NK-92 treated with Interleukin-12 subunit alpha and Interleukin-12 subunit beta, amount 100 ng/mL, for 24 hours (cell line): ENCODE data around the gene ZNF30.
"Not testable (repeated sequence)": the region's sequence is repeated elsewhere in the genome, so short reads cannot be mapped to it uniquely, and the experiment has no call there.

Experiments
- DNase-seq: peaks from one replicate; lab custom pipeline; 2025; lab: John Stamatoyannopoulos, UW

The ZNF30 gene

DNA sequence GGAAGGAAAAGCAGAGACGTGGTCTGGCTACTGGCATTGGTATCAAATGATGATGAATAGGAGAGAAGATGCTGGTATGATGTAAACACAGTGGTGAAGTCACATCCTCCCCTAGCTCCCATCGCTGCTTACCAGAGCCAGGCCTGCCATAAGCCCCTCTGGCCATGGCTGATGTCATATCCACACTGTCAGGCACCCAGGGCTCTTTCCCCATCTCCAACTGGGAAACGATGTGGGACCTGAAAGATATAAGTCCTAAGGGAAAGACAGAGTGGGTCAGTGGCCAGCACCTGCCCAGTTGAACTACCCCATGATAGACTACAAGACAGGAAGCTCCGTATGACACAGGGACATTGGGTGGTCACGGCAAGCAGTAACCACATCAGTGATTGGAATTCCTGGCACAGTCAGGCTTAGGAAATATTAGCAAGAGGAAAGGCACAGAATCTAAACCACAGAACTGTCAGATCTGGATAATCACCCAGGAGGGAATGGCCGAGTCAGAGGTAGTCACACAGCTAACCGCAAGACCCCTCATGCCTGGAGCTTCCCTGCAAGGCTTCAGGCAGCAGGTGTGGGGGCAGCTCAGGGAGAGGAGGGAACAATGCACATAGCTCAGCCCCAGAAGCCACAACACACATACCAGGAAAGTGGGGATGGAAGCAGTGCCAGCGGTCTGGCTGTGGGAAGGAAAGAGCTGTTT, 33.6 kb downstream of the ZNF30 start:
- no peak for DNase-seq

DNA sequence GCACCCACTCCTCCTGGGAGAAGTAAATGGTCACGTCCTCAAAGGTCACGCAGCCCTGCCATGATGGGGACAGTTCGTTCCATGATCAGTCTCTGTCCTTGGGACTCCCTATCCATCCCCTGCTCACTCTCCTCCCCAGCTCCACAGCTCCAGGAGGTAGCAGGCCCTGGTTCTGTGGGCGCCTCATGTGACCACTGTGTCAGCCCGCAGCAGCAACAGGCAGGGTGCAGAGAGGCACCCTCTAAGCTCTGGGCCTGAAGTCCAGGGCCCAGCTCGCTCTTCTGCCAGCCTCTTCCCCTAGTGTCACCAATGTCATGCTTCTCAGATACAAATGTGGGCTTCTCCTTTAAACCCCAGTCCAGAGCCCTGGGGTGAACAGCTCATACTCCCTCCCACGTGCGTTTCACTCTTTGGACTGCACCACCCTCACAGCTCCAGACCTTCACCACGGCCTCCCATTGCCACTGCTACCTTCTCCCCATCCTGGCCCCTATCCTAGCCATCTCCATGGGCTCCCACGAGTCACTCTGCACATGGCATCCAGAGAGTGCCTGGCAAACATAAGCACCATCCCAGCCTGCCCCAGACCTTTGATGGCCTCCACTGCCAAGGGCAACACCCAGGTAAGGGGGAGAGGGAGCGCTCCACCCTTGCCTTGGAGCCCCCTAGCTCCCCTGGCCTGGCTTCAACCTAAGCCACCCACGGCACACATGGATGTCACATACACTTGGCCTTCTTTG, 34.4 kb downstream of the ZNF30 start:
- DNase-seq = no peak

DNA sequence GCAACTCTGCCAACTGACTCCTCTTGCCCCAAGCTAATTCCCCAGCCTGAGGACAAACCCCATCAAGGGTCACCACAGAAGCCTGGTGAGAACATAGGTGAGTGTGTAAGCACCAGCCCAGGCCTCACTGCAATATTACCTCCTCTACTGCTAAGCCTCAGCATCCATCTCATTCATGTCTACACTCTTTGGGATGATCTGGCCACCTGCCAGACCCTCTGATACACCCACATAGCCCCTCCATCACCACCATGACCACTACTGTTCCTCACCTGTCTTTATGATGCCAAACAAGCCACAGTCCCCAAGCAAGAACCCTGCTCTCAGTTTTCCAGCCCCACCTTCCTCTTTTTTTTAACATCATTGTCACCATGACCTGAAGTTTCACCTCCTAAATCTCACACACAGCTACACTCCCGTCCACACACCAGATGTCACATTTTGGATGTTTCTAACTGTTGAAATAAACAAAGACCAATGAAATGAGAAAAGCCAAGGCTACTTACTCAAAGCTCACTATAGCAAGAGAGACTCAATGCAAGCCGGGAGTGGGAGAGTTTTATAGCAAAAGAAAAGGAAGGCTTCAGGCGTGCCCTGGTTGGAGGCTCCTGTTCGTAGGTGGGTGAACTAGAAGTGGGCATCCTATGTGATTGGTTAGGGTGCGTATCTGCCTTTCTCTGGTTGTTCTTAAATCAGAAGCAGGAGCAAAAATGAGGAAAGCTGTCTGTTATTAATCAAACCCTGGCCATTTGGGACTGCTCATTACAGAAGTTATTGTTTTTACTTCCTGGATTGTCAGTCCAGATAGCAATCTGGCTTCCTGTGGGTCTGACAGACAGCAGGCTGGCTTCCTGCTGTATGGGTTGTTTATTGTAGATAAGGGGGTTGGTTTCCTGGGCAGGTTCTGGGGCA, 35.3 kb downstream of the ZNF30 start:
- DNase-seq = peak; percentile 16

DNA sequence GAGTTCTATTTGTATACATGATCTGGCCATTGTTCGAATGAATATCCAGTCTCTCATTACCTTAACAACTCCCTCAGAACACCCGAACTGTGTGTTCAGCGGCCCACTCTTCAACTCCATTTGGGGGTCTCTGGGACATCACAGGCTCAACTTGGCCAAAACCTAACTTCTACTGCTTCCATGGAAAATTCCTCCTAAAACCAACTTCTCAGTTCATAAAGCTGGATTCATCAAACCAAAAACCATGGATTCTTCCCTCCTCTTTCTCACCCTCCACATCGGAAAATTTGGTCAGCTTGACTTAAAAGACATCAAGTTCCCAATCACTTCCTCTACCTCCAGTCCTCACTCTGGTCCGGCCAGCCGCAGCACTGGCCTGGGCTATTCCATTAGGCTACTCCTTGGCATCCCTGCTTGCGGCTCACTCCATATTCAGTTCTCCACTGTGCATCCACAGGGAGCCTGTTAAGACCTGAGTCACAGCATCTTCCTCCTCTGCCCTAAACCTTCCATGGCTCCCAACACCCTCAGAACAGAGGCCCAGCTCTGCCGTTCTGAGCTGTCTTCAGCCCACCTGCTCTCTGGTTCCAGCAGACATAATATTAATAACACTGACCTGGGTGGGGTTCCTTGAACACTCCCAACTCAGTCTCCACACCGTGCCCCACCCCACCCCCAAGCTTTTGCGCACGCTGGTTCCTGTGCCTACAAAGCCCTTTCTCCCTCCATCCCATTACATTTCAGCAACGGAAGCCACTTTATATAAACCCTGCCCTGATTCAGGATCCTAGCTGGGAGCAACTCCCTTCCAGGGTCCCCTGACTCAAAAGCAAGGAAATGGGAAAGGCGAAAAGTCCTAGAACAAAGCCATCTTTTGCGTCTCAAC, 36.2 kb downstream of the ZNF30 start:
- DNase-seq = no peak

DNA sequence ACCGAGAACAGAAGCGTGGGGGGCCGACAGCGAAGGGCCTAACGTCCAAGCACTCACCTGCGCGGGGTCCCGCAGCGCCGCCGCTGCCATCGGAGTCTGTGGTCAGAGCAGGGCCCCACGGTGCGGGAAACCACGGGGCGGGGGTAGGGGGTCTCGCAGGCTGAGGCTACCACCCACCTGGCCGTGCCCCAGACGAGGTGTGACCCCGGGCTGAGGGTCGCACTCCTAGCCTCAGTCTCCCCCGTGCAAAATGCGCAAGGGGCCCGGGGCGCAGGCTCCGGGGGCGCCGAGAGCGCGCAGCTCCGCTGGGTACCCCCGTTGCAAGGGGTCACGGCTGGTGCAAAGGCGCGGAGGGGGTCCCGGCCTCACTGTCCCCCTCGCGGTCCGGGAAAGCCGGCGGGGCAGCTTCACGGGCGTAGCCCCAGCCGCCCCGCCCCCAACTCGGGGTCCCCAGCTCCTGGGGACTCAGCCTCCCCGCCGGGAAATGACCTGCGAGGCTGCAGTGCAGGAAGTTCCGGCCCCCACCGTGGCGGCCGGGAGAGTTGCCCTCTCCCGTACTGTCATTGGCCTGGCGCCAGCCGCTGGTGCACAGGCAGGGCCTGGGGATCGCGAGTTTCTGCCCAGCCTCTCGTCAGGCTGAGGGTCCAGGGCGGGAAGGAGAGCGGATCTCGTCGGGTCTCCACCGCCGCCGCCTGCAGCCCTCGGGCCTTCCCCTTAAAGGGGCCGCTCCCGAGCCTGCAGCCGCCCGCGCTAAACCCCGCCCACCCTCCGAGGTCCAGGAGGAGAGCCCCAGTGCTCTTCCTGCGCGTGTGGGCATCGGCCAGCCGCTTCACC, 37.1 kb downstream of the ZNF30 start, which contains the start of gene ZNF792:
Gene ZNF792, minus strand, starts transcription at position 657 of the 834 bp plus-strand sequence. Its CDS starts 567 bp downstream, at position 90.
- DNase-seq = peak; percentile 42

DNA sequence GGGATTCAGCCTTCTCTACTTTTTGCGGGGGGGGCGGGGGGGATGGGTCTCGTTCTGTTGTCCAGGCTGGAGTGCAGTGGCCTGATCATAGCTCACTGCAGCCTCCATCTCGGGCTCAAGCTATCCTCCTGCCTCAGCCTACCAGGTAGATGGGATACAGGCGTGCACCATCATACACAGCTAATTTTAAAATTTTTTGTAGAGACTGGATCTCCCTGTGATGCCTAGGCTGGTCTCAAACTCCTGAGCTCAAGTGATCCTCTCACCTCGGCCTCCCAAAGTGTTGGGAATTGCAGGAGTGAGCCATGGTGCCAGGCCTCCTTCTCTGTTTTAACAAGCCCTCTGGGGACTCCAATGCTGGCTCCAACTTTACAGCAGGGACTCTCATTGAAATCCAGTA, 37.9 kb downstream of the ZNF30 start:
- DNase-seq = no peak

DNA sequence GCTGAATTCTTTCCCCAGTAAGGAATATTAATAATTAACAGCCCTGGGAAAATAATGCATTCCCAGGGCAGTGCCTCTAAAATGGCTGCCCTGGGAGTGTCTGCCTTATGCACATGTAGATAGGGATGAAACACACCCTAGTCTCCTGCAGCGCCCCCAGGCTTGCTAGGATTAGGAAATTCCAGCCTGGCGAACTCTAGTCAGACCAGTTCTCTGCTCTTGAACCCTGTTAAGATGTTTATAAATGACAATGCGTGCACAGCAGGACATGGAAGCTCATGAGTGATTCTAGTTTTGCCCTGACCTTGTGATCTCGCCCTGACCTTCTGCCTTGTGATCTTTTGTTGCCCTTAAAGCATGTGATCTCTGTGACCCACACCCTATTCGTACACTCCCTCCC, 38.8 kb downstream of the ZNF30 start:
- DNase-seq = not testable (repeated sequence)

DNA sequence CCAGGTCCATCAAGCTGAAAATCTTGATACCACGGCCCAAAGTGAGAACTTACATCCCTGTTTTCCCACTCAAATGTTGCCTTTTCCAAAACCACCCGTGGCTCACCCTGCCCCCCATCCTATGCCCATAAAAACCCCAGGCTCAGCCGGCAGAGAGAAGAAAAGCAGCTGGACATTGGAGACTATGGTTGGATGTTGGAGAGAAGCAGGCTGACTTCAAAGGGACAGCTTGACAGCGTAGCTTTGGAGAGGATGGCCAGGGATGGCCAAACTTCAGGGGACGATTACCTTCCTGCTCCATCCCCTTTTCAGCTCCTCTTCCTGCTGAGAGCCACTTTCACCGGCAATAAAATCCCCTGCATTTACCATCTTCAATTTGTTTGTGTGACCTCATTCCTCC, 40.8 kb downstream of the ZNF30 start:
- no peak for DNase-seq

DNA sequence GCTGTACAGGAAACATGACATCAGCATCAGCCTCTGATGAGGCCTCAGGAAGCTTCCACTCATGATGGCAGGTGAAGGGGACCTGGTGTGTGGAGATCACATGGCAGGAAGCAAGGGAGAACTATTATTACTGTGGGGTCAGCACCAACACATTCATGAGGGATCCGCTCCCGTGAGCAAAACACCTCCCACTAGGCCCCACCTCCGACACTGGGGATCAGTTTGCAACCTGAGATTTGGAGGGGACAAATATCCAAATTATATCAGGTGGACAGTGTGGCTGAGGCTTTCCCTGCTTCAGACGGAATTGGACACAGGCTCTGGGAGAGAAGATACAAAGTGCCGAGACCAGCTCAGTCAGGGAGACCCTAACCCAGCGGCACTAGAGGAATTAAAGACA, 43.0 kb downstream of the ZNF30 start:
- DNase-seq = no peak

DNA sequence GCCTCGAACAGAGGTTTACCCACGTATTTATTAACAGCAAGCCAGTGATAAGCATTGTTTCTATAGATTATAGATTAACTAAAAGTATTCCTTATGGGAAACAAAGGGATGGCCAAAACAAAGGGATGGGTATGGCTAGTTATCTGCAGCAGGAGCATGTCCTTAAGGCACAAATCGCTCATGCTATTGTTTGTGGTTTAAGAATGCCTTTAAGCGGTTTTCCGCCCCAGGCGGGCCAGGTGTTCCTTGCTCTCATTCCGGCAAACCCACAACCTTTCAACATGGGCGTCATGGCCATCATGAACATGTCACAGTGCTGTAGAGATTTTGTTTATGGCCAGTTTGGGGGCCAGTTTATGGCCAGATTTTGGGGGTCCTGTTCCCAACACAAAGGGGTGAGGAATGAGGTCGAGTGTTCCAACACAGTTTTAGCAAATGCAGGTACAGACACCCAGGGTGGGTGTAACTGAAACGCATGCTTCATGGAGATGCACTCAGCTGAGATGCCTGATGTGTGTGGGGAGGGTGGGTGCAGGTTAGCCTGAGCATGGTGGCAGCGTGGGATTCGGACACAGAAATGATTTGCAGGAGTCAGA, 43.6 kb downstream of the ZNF30 start:
- not testable (repeated sequence) for DNase-seq

DNA sequence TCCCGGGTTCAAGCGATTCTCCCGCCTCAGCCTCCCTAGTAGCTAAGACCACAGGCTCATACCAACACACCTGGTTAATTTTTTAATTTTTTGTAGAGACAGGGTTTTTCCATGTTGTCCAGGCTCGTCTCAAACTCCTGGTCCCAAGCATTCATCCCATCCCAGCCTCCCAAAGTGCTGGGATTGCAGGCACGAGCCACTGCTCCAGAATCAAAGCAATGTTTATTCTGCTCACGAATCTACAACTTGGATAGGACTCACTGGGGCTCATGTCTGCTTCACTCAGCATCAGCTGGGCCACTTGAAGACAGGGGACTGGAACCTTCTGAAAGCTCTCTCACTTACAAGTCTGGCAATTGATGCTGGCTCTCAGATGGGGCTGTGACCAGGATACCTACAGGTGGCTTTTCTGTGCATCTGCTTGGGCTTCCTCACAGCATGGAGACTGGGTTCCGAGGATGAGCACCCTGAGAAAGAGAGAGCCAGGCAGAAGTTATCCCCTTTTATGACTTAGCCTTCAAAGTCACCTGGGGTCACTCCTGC, 45.5 kb downstream of the ZNF30 start:
- DNase-seq = no peak

DNA sequence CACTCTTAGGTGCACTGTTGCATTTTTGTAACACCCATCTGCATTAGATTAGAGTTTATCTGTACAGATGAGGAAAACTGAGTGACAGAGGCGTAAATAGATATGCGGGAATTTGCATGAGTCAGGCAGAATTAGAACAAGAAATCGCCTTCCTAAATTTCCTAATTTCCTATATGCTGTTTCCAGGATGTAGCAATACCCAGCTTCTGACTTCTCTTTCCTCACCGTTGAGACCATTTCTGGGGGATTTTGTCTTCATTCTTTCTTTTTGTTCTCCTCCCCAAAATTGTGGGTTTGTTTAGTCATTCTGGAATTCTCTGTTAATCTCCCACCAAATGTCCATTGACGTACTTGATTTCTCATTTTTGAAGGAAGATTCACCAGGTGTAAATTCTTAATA, 47.9 kb downstream of the ZNF30 start:
- DNase-seq = no peak

DNA sequence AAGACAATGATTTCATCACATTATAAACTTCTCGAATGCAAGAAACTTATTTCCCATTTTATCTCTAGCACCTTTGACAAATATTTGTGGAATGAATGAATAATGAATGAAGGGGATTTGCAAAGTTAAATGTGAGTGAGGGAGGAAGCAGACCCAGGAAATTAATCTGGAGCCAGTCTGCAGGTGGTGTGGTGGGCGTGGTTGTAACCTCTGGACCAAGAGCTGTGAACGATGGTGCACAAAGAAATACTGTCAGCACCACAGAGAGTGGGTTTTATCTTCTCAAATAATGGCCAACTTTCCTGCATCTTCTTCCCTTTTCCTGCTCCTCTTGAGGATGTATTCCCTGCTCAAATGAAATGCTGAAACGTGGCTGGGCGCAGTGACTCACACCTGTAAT, 48.4 kb downstream of the ZNF30 start:
- DNase-seq = no peak

DNA sequence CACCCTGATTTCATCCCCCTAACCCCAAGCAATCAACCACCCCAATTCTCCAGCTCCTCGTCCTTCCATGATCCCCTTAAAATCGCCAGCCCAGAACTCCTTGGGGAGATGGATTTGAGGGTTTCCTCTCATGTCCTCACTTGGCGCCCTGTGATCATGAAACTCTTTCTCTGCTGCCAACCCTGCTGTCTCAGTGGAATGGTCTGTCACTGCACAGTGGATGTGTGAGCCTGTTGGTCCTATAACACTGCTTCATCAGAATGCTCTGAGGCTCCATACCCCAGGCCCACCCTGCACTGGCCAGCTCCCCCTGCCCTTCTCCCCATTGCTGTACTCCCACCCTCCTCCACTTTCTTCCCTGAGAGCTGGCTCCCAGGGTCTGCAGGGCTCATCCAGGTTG, 49.9 kb downstream of the ZNF30 start:
- DNase-seq = no peak

DNA sequence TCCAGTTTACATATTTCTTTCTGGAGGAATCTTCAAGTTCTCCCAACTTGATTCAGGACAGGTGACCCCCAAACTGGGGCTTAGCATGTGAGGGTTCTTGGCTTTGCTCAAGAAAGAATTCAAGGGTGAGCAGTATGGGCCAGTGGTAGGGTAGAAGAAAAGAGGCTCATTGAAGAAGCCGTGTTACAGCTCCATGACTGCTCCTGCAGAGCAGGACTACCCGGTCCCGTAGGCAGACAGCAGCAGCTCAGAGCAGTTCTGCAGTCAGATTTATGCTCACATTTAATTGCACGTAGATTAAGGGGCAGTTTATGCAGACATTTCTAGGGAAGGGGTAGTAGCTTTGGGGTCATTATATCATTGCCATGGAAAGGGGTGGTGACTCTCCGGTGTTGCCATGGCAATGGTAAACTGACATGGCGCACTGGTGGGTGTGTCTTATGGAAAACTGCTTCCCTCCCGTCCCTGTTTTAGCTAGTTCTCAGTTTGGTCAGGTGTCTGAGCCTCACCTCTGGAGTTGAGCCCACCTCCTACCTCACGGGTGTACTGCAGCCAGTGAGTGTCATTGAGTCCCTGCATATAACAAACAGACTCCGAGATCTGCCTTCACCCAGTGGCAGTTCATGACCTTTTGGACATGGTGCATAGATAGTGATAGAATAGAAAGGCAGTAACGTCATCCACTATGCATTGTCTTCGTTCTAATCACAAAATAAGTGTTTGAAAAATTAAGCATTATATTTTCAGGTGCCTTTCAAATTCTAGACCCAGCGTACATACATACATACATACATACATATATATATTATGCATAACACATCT, 53.3 kb downstream of the ZNF30 start:
- DNase-seq = no peak

DNA sequence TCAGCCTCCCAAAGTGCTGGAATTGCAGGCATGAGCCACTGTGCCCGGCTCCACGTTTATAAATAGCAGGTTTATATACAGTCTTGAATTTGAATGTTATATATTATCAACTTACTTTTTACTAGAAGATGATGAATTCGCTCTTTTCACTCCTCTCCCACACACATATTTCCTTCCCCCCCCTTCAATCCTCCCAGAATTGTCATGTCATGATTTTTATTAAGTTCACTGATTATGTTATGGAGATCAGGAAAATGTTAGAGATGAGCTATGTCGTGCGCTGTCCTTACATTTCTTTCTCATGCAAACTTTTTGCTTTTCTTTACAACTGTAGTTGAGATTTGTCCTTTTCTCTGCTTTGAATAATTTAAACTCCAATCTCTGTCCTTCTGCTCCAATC, 55.6 kb downstream of the ZNF30 start:
- DNase-seq = no peak

DNA sequence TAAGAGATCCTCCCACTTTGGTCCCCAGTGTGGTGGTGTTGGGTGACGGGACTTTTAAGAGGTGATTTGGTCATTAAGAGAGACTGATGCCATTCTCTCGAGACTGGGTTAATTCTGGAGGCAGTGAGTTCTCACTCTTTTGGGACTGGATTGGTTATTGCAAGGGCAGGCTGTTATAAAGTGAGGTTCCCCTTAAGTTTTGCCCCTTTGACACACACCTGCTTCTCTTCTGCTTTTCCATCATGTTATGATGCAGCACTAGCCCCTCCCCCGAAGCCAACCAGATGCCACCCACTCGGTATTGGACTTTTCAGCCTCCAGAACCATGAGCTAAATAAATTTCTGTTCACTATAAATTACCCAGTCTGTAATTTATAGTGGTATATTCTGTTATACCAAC, 57.1 kb downstream of the ZNF30 start:
- no peak for DNase-seq

DNA sequence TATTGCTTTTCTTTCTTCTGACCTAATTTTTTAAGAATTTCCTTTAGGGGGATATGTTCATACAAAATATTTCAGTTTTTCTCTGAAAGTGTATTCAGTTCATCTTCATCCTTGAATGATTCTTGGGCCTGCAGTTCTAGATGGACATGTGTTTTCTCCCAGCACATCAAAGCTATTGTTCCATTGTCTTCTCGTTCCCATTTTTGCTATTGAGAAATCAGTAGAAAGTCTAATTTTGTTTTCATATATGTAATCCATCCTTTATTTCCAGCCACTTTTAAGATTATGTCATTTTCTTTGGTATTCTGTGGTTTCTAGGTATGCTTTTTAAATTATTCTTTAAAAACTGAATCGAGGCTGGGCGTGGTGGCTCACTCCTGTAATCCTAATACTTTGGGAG, 57.6 kb downstream of the ZNF30 start:
- DNase-seq = no peak
